Vagina (tissue), 2 donors: ENCODE data around the gene TBC1D22A. TPM values are rescaled to one million over a fixed set of nuclear protein-coding genes. Genes with fewer than 3 reads are reported as not detected.

Experiments
- DNase-seq, 2 donors: peaks; one replicate each; pipeline ENCODE4 v3.0.0-alpha.2; 2017; ENCODE audit errors: extremely low spot score in 2 of 2
- H3K27ac ChIP-seq: fragments of 200-600 bp; sonication (generic); one replicate; pipeline ENCODE4 v1.5.1; 2019
- H3K27me3 ChIP-seq: fragments of 200-600 bp; sonication (generic); one replicate; pipeline ENCODE4 v1.5.1; 2019
- H3K36me3 ChIP-seq, 2 donors: fragments of 200-600 bp; sonication (generic); one replicate each; pipeline ENCODE4 v1.5.1; 2017 to 2019
- H3K4me1 ChIP-seq: fragments of 200-600 bp; sonication (generic); one replicate; pipeline ENCODE4 v1.5.1; 2019
- H3K4me3 ChIP-seq, 2 donors: fragments of 200-600 bp; sonication (generic); 1 replicate in 1 of 2; 2 replicates in 1 of 2; pipeline ENCODE4 v1.5.1; 2016 to 2019
- H3K9me3 ChIP-seq: fragments of 200-600 bp; sonication (generic); one replicate; pipeline ENCODE4 v1.5.1; 2019
- CTCF ChIP-seq, 3 experiments: fragments of 450-650 bp in 2 of 3; fragments of 200-600 bp in 1 of 3; sonication (generic) in 1 of 3; IDR thresholded peaks; one replicate each; pipeline ENCODE4 v1.5.1; 2017 to 2019; ENCODE audit warnings: antibody characterized with exemption in 3 of 3, mild to moderate bottlenecking in 2 of 3, moderate library complexity in 2 of 3
- POLR2A ChIP-seq, 2 donors: fragments of 450-650 bp; IDR thresholded peaks; one replicate each; pipeline ENCODE4 v1.6.1; 2017; ENCODE audit warnings: antibody characterized with exemption in 2 of 2, mild to moderate bottlenecking in 2 of 2, moderate library complexity in 2 of 2
- POLR2AphosphoS5 ChIP-seq, 2 donors: sonication (generic); formaldehyde crosslinking; IDR thresholded peaks; one replicate each; pipeline ENCODE4 v1.9.0; 2017; ENCODE audit warnings: antibody characterized with exemption in 2 of 2, mild to moderate bottlenecking in 2 of 2, low read depth in 1 of 2; ENCODE audit not compliant: insufficient read depth in 1 of 2
- intact Hi-C: fragments of 100-400 bp; cut with DNase I; formaldehyde crosslinking; loops from one replicate; pipeline ENCODE4 v1.15.1; 2023
- total RNA-seq: library from RNA; depleted of rRNA; stranded (reverse); fragments of >200 nt; gene quantifications from one replicate; pipeline ENCODE4 v1.2.3, GENCODE V29; 2016

The TBC1D22A gene
- total RNA-seq, 1 donor from 2014 or later = 38.3 TPM

- no peak overlapping the region for H3K4me3 ChIP-seq
Observed at GRCh38 chr22:46774253-46774979, 12.0 kb downstream of the TBC1D22A start.

GRCh38 chr22:46774980-46775849 is 12.8 kb downstream of the TBC1D22A start:
- H3K9me3 ChIP-seq = no peaks in the 10 kb centered on the region
- no peaks in the 10 kb centered on the region for H3K27me3 ChIP-seq
- H3K36me3 ChIP-seq = no peaks in the 10 kb centered on the region
- TF ChIP-seq POLR2AphosphoS5 (IDR thresholded peaks at IDR 0.05; ENCODE audit: insufficient read depth in 1 of 2, low read depth in 1 of 2) = no peak
- TF ChIP-seq CTCF (IDR thresholded peaks at IDR 0.05) = no peak
- TF ChIP-seq POLR2A (IDR thresholded peaks at IDR 0.05) = no peak
- H3K27ac ChIP-seq = no peak overlapping the region
- DNase-seq = no peak
- no peak overlapping the region for H3K4me3 ChIP-seq
- intact Hi-C loops = no loop called here
- peaks cover 47% of the 10 kb centered on the region for H3K4me1 ChIP-seq

More at GRCh38 chr22:46774253-46774979, 12.0 kb downstream of the TBC1D22A start:
- H3K27ac ChIP-seq = peak overlapping the region; percentile 21
- H3K4me1 ChIP-seq = peaks cover 48% of the 10 kb centered on the region
- DNase-seq = no peak
- no peaks in the 10 kb centered on the region for H3K27me3 ChIP-seq
- intact Hi-C loops = no loop called here
- H3K36me3 ChIP-seq = no peaks in the 10 kb centered on the region
- TF ChIP-seq CTCF (IDR thresholded peaks at IDR 0.05) (no peak), POLR2AphosphoS5 (IDR thresholded peaks at IDR 0.05; ENCODE audit: insufficient read depth in 1 of 2, low read depth in 1 of 2) (no peak), POLR2A (IDR thresholded peaks at IDR 0.05) (no peak)
- no peaks in the 10 kb centered on the region for H3K9me3 ChIP-seq

GRCh38 chr22:46775850-46776826 is 13.7 kb downstream of the TBC1D22A start:
- Histone ChIP-seq H3K36me3 (no peaks in the 10 kb centered on the region), H3K27ac (no peak overlapping the region), H3K9me3 (no peaks in the 10 kb centered on the region), H3K27me3 (no peaks in the 10 kb centered on the region), H3K4me3 (no peak overlapping the region), H3K4me1 (peaks cover 47% of the 10 kb centered on the region)
- no peak for DNase-seq
- TF ChIP-seq CTCF (IDR thresholded peaks at IDR 0.05) (no peak), POLR2A (IDR thresholded peaks at IDR 0.05) (no peak), POLR2AphosphoS5 (IDR thresholded peaks at IDR 0.05; ENCODE audit: insufficient read depth in 1 of 2, low read depth in 1 of 2) (no peak)
- intact Hi-C loops = no loop called here

- H3K4me1 ChIP-seq = peaks cover 47% of the 10 kb centered on the region
- intact Hi-C loops = no loop called here
- DNase-seq = no peak
- H3K4me3 ChIP-seq = no peak overlapping the region
- TF ChIP-seq POLR2A (IDR thresholded peaks at IDR 0.05) (no peak), POLR2AphosphoS5 (IDR thresholded peaks at IDR 0.05; ENCODE audit: insufficient read depth in 1 of 2, low read depth in 1 of 2) (no peak), CTCF (IDR thresholded peaks at IDR 0.05) (no peak)
- H3K27me3 ChIP-seq = no peaks in the 10 kb centered on the region
- no peaks in the 10 kb centered on the region for H3K9me3 ChIP-seq
- H3K36me3 ChIP-seq = no peaks in the 10 kb centered on the region
- no peak overlapping the region for H3K27ac ChIP-seq
Observed at GRCh38 chr22:46776876-46777608, 14.6 kb downstream of the TBC1D22A start.
